Left ventricle myocardium inferior (tissue), 1 donor: ENCODE measurements around the gene PHOX2A. TPM values are rescaled to one million over a fixed set of nuclear protein-coding genes. Genes with fewer than 3 reads are reported as not detected.
A peak's percentile ranks its signal among the peaks of the same experiment; 100 is the strongest.

Experiments
- DNase-seq: peaks from one replicate; pipeline ENCODE4 v3.0.0-alpha.2; 2020
- H3K27ac ChIP-seq: fragments of 200-600 bp; replicated peaks from 2 replicates; pipeline ENCODE4 v1.8.0; 2021
- H3K27me3 ChIP-seq: fragments of 200-600 bp; 2 replicates; pipeline ENCODE4 v1.8.0; 2021; ENCODE audit warnings: low read depth
- H3K36me3 ChIP-seq: fragments of 200-600 bp; 2 replicates; pipeline ENCODE4 v1.8.0; 2021
- H3K4me1 ChIP-seq: fragments of 200-600 bp; 2 replicates; pipeline ENCODE4 v1.8.0; 2021
- H3K4me3 ChIP-seq: fragments of 200-600 bp; 2 replicates; pipeline ENCODE4 v1.8.0; 2021; ENCODE audit warnings: mild to moderate bottlenecking, moderate library complexity
- H3K9me3 ChIP-seq: fragments of 200-600 bp; replicated peaks from 2 replicates; pipeline ENCODE4 v1.8.0; 2021
- intact Hi-C: fragments of 100-400 bp; cut with micrococcal nuclease; formaldehyde crosslinking; loops from one replicate; pipeline ENCODE4 v1.11.0; 2022
- total RNA-seq: library from RNA; stranded (reverse); fragmentation: NEBNext Ultra II Directional; extraction: Animal tissue kit (Norgen Biotek cat#: 25700); gene quantifications from one replicate; pipeline ENCODE4 v1.2.1, GENCODE V29; 2021
- TF ChIP-seq, protein P1 (sequence below): fragments of 200-600 bp; IDR thresholded peaks from 2 replicates; pipeline ENCODE4 v1.8.0; 2021; ENCODE audit warnings: antibody characterized with exemption, mild to moderate bottlenecking, borderline replicate concordance
- donor health status: DM: no; HTN: yes; CAD: no; lungs with severe emphysema.

The PHOX2A gene
- total RNA-seq, 1 donor from 2014 or later: not detected

DNA sequence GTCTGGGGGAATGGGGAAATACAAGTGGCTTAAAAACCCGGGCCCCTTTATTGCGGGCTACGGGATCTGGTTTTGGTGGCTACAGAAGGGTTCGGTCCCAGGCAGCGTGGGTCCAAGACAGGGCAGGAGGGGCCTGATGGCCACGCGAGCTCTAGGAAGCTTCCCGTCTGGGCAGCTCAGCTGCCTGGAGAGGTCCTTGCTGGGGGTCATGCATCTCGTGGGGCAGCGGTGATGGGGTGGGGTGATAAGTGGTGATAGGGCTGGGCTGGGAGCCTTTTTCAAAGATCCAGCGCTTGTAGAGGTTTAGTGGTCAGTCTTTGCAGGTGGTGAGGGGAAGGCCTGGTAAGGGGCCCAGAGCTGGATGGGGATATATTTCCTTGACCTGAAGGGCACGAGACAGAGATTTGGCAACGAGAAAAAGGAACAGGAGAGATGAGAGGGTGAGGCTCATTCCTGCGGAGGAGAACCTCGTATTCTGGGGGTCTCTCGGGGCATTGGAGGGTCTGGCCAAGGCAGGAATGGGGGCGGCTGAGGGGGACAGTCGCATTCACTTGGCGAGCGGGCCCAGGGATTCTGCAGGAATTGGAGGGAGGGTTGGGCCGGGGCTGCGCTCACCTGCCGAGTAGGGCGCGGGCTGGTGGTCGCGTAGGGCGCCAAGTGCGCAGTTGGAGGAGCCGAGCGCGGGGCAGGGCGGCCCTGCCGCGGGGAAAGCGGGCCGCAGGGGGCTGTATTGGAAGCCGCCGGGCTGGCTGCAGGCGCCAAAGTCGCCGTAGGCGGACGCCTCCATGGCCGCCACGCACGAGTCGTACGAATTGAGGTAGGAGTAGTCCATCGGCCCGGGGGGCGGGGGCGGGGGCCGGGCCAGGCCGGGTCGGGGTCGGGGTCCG is 560 bp downstream of the PHOX2A start:
- no peak for DNase-seq
- peak overlapping the region; percentile 52 for H3K4me3 ChIP-seq
- TF ChIP-seq, protein P1, sequence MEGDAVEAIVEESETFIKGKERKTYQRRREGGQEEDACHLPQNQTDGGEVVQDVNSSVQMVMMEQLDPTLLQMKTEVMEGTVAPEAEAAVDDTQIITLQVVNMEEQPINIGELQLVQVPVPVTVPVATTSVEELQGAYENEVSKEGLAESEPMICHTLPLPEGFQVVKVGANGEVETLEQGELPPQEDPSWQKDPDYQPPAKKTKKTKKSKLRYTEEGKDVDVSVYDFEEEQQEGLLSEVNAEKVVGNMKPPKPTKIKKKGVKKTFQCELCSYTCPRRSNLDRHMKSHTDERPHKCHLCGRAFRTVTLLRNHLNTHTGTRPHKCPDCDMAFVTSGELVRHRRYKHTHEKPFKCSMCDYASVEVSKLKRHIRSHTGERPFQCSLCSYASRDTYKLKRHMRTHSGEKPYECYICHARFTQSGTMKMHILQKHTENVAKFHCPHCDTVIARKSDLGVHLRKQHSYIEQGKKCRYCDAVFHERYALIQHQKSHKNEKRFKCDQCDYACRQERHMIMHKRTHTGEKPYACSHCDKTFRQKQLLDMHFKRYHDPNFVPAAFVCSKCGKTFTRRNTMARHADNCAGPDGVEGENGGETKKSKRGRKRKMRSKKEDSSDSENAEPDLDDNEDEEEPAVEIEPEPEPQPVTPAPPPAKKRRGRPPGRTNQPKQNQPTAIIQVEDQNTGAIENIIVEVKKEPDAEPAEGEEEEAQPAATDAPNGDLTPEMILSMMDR: no peak
- H3K9me3 ChIP-seq: no peaks in the 10 kb centered on the region
- H3K27me3 ChIP-seq: peaks cover 85% of the 10 kb centered on the region
- no peak overlapping the region for H3K27ac ChIP-seq
- no peaks in the 10 kb centered on the region for H3K36me3 ChIP-seq
- H3K4me1 ChIP-seq: peaks cover 38% of the 10 kb centered on the region
- intact Hi-C loops: no loop called here

GRCh38 chr11:72242141-72242540 is 1.8 kb downstream of the PHOX2A start:
- intact Hi-C loops: no loop called here
- H3K4me3 ChIP-seq: no peak overlapping the region
- H3K4me1 ChIP-seq: peaks cover 50% of the 10 kb centered on the region
- TF ChIP-seq, protein P1: no peak
- DNase-seq: no peak
- H3K9me3 ChIP-seq: no peaks in the 10 kb centered on the region
- H3K27me3 ChIP-seq: peaks cover 73% of the 10 kb centered on the region
- no peak overlapping the region for H3K27ac ChIP-seq
- peaks cover 8% of the 10 kb centered on the region for H3K36me3 ChIP-seq

DNA sequence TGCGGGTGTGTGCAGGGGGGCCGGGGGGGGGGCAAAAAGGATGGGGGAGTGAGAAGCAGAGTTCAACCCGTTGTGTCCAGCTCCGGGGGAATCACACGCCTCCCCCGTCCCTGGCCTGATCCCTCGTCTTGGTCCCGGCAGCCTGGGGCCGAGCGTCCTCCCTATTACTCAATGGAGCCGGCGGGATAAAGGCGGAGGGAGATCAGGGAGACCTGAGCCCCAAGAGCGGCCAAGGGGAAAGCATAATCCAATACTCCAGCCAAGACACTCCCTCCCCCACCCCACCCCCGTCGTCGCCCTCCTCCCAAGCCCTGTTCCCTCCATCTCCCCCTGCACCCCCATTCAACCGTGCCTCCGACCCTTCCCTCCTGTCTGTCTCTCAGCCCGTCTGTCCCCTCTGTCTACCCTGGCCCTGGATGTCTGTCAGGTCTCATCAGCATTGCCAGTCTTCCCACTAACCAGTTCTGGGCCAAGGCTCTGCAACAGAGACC is 2.6 kb downstream of the PHOX2A start:
- TF ChIP-seq, protein P1: no peak
- Histone ChIP-seq H3K4me1 (peaks cover 55% of the 10 kb centered on the region), H3K36me3 (peaks cover 16% of the 10 kb centered on the region), H3K27ac (no peak overlapping the region), H3K9me3 (no peaks in the 10 kb centered on the region), H3K4me3 (no peak overlapping the region), H3K27me3 (peaks cover 65% of the 10 kb centered on the region)
- DNase-seq: no peak
- intact Hi-C loops: no loop called here

GRCh38 chr11:72240461-72241290 is 3.3 kb downstream of the PHOX2A start:
- no peaks in the 10 kb centered on the region for H3K9me3 ChIP-seq
- peaks cover 61% of the 10 kb centered on the region for H3K4me1 ChIP-seq
- H3K27me3 ChIP-seq: peaks cover 58% of the 10 kb centered on the region
- peak overlapping the region; percentile 63 for H3K27ac ChIP-seq
- TF ChIP-seq, protein P1: no peak
- intact Hi-C loops: no loop called here
- H3K4me3 ChIP-seq: peak overlapping the region; percentile 66
- H3K36me3 ChIP-seq: peaks cover 22% of the 10 kb centered on the region
- no peak for DNase-seq

DNA sequence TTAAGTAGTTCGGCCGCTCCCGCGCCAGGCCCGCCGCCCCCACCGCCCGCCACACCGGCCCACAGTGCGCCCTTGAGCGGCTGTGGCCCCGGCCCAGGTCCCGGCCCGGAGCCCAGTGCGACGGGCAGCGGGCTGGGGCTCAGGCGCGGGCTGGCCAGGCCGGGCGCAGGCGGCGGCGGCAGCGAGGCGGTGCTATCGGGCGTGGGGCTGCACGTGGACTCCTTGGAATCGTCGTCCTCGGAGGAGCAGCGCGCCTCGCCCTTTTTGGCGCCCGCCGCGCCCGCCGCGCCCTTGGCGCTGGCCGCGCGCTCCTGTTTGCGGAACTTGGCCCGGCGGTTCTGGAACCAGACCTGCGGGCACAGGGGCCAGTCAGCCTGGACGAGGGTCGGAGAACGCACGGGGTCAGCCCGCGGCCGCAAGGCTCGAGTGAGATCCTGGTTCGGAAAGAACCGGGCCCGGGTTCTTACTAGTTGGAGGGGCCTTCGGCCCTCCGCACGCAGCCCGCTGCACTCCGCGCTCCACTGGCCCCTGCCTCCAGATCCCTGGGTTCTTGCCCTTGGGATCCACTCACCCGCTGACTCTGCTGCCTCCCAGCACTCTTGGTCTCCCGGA is 4.0 kb downstream of the PHOX2A start:
- Histone ChIP-seq H3K4me1 (peaks cover 68% of the 10 kb centered on the region), H3K4me3 (peak overlapping the region; percentile 66), H3K27ac (peak overlapping the region; percentile 63), H3K36me3 (peaks cover 30% of the 10 kb centered on the region), H3K9me3 (no peaks in the 10 kb centered on the region), H3K27me3 (peaks cover 51% of the 10 kb centered on the region)
- intact Hi-C loops: no loop called here
- peak; percentile 65 for DNase-seq
- TF ChIP-seq, protein P1: peak; percentile 36
